Esophagus squamous epithelium (tissue), 4 donors: ENCODE results near the gene DEPDC7.

Experiments
- CTCF ChIP-seq, 6 experiments: fragments of 450-650 bp in 4 of 6; fragments of 200-600 bp in 2 of 6; sonication (generic) in 2 of 6; IDR thresholded peaks; one replicate each; pipeline ENCODE4 v1.5.1; 2016 to 2019; ENCODE audit warnings: antibody characterized with exemption in 6 of 6, mild to moderate bottlenecking in 4 of 6, moderate library complexity in 4 of 6
- POLR2A ChIP-seq, 4 donors: fragments of 450-650 bp; IDR thresholded peaks; one replicate each; pipeline ENCODE4 v1.6.1; 2017; ENCODE audit warnings: antibody characterized with exemption in 4 of 4, mild to moderate bottlenecking in 4 of 4, moderate library complexity in 3 of 4

DNA sequence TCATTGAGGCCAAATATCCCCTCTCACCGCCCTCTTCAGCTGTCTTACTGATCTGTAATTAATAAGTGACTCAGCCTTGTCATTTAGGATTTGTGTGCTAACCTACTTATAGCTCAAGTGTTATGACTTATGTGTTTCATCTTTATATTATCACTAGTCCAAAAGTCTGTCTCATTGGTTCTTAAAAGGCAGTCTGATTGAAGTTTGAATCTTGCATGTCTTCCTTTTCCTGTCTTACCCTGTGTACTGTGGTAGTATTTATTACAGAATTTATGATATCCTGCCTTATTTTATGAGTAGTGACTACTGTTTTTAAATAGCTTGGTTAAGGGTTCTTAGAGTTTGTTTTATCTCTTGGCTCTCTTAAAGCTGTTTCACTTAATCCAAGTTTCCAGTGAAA lies 6.3 kb downstream of the DEPDC7 start:
- no peak for TF ChIP-seq CTCF (IDR thresholded peaks at IDR 0.05)
- no peak for TF ChIP-seq POLR2A (IDR thresholded peaks at IDR 0.05)
